Retina (tissue), 1 donor: Measurements from ENCODE around the gene EXTL1.

Source experiments
- DNase-seq: peaks from one replicate; pipeline ENCODE4 v3.0.0-alpha.2; 2016

The EXTL1 gene

DNA sequence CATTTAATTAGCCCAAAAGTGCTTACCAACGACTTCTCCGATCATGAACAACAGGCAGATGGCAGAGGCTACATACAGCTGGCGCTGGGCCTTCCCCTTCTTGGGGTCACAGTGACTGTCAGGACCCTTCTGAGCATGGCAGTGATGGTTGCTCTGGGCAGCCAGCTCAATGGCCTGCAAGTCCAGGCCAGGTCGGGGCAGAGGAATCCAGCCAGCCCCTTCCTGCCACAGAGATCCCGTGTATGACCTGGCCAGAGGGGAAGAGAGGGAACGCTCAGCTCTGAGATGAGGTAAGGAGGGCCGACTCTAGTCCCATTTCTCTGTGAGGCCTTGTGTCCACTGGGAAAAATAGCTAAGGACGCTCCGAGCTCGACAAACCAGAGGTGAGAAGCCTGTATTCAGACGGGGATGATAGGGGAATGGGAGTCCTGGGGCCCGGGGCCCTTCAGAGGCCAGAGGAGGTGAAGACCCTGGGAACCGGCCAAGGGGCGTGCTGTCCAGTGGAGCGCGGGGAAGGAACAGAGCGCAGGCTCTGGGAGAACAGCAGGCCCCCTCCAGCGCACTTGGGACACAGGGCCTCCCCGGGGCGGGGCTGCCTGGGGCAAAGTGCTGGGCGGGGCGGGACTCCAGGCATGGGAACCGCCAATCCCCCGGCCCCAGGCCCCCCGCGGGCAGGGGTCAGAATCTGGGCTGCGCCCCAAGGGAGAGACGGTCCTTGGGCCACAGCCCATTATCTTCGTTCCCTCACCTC lies 23.6 kb downstream of the EXTL1 start:
- DNase-seq = peak; percentile 21

DNA sequence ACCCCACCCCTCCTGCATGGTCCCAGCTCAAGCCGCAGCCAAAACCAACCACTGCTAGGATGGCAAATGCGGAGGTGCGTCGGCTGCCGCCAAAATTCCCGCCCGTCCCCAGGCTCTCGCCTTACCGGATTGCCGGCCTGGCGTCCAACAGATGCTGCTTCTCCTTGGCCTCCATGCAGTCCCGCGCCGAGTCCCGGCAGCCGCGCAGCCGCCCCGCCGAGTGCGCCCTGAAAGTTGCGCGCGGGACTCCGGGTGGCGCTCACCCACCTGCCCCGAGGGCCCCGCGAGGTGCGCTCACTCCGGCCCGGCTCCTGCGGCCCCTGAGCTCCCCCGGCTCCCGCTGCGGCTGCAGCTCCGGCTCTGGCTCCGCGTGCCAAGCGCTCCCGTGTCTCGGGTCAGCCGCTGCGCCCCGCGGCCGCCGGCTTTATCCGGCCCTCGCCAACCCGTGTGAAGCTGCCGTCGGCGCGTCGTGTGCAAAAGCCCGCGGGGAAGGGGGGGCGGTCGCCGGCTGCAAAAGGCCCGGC lies 24.2 kb downstream of the EXTL1 start, which contains the start of gene SLC30A2:
Gene SLC30A2, minus strand, starts transcription at position 397 of the 524 bp plus-strand sequence. Its CDS starts 222 bp downstream, at position 175.
- DNase-seq = peak; percentile 63

DNA sequence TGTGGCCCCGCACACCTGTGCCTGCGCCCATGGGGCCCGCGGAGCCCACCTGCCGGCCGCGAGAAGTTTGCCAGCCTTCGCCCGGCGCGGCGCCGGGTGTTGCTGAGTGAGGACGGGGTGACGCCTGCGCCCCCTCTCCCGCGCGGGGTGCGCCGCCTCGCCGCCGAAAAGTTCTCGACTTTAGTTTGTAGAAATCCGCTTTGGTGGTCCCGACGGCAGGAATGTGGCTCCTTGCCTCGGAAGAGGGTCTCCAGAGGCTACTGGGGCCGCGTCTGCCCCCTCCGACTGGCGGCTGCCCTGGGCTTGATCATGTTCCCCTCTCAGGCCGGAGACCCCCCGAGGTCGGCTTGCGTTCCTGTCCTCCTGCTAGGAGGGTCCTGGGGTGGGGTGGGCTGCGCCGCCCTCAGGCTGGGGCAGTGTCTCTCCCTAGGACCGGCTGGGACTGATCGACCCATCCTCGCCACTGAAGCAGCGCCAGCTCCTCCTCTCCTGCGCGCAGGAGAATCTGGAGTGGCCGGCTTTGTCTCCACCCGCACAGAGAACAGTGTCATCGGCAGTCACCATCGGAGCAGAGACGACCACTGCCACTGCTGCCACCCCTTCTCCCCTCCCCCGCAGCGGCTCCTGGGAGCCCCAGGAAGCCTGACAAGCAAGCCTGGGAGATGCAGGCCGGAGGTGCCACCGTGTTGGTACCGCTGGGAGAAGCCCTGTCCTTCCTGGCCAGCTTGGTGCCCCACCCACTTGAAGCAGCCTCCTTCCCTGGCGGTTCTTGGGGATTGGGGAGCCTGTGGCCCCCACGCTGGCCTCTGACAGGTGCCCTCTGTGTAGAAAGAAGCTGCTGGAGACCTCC lies 24.9 kb downstream of the EXTL1 start:
- DNase-seq = peak; percentile 54

DNA sequence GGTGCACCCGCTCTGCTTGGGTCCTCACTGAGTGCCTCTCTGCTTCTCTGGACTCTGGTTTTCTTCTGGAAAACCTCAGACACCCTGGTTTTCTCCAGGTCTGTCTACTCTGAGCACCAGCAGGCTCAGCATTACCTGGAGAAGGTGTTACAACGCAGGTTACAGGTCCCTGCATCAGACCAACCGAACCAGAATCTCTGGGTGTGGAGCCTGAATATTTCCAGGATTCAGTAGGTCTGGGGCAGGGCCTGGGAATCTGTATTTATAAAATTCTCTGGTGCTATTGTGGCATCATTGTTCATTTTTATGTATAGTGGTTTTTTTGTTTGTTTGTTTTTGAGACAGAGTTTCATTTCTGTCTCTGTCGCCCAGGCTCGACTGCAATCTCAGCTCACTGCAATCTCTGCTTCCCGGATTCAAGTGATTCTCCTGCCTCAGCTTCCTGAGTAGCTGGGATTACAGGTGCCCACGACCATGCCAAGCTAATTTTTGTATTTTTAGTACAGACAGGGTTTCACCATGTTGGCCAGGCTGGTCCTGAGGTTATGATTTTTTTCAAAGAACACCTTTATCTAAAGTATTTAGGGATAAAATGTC lies 25.8 kb downstream of the EXTL1 start:
- DNase-seq = peak; percentile 17

DNA sequence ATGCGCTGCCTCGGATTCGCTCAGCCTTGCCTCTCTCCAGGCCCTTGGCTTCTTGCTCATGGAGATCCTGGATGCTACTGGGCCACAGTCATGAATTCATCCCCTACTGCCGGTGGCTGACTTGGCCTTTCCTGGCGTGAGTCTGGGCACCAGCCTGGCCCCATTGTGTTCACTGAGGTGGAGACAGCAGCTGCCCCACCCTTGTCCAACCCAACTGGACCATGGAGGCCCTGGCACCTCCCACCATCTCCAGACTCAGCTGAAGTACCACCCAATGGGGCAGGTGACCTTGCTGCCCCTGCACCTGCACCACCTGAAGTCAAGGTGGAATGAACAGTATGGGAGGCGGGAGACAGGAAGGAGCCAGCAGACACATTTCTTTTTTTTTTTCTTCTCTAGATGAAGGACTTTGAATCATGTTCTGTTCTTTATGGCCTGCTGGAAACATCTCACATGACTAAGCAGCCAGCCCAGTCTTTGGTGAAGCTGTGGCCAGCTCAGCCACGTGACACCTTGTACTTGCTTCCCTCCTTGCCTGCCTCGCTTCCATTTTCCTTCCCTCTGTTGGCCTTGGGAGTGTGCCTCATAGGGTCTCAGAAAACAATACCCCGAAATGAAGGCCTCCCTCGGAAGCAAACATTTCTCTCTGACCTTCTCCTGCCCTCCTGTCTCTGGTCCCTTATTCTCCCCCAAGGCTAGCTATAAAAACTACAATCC lies 28.1 kb downstream of the EXTL1 start:
- DNase-seq = no peak

DNA sequence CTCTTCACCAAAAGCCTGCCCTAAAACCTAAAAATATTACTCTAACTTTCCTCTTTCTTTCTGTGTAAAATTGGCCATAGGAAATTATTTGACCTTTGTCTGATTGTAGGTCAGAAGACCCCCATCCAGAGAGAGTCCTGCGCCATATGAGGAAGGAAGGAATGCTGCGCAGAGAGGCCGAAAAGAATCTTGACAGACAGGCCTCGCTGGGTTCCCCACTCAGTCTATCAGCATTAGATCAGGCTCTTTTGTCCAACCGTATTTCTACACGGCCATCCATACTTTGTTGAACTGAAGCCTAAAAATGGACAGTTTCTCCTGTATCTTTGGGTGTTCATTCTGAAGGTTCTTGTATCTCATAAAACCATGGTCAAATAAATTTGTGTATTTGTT lies 28.7 kb downstream of the EXTL1 start:
- DNase-seq = no peak

DNA sequence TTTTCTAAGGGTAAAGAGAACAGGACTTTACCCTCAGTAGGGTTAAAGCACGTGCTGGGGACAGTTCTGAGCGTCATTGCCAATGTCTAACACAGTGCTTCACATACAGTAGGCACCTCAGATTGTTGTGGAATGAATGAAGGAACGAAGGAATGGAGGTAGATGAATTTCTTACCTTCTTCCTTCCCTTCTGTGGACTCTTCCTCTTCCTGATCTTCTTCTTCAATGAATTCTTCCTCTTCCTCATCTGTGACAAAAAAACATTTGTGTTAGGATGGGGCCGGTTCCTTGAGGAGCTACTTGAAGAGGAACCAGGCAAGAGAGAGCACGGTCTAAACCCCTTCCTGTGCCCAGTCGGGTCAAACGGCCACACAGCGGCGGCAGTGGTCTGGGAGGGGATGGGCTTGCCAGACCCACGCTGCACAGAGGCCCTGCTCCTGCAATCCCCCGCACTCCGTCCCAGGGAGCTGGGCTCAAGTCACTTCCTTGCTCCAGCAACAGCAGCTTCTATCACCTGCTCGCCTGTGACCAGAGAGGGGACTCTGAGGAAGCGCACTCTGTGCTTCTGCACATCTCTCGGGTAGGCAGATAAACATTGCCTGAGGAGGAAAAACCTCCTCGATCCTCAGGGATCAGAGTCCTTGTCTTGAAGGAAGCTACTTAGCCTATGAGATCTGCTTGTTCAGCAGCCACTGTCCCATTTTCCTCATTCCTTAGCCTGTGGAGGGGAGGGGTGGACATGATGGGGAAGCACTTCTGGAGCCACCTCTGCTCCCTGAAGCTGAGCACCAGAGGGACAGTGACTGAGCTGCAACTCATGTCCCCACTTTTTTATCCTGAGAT lies 32.4 kb downstream of the EXTL1 start:
- peak; percentile 45 for DNase-seq

DNA sequence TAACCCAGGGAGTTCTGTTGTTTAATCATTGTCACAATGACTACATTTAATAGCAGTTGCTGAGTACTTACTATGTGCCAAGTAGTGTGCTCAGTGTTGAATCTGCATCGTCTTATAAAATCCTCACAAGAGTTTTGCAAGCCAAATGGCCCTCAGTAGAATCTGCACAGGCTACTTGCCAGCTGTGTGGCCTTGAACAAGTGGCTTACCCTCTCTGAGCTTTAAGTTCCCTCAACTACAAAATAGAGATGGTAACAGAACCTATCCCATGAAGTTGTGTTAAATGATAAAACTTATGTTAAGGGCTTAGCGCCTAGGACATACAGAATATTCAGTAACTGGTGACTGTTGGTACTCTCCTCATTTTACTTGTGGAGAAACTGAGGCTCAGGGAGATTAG lies 33.5 kb downstream of the EXTL1 start:
- no peak for DNase-seq

DNA sequence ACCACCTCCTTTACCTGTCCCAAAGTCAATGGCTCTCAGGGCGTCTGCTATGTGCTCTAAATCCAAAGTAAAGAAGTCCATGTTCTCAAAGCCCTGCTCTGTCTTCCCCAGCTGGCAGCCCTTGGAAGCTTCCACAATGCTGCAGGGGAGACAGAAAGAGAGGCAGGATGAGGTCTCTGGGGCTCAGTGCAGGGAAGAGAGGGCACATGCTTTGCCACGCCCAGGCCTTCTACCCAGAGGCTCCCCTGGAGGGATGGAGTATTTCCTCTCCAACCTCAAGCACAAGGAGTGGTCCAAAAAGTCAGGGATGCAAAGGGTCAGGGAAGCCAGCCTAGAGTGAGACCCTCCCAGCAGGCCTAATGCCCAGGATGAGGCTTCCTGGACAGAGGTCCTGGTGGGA lies 35.6 kb downstream of the EXTL1 start:
- no peak for DNase-seq

DNA sequence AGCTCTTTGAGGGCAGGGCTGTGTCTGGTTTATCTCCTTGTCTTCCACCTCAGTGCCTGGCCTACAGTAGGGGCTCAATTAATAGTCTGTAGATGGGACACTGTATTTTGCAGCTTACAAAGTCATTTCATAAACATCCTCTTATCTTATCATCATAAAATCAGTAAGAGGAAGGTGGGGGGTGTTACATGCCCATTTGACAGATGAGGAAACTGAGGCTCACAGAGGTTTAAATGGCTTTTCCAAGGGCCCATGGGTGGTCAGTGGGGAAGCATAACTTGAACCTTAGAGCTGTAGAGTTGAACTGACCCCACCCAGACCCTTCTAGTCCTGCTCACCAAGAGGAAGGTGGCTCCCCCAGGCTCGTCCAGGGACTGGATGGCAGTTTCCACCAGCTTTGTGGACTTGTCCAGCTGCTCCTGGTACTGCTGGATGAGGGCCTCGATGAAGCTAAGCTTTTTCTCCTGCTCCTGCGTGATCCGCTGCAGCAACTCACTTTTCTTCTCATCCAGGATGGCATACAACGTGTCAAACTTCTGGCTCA lies 36.5 kb downstream of the EXTL1 start:
- no peak for DNase-seq

DNA sequence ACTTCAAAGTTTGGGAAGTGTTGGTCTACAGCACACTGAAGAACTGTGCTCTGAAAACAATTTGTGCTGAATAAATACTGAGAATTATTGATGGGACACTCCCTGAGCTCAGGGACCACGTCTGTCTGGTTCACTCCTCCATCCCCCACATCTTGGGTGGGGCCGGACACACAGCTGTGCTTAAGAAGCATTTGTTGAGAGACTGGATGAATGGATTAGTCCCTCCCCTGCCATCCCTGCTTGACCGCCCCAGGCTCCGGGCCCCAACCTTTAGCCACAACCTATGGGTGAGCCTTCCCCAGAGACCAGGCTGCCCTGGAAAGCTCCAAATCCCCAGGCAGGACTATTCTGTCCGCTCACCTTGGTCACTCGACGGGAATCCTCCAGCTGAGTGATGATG lies 38.3 kb downstream of the EXTL1 start:
- DNase-seq = no peak

DNA sequence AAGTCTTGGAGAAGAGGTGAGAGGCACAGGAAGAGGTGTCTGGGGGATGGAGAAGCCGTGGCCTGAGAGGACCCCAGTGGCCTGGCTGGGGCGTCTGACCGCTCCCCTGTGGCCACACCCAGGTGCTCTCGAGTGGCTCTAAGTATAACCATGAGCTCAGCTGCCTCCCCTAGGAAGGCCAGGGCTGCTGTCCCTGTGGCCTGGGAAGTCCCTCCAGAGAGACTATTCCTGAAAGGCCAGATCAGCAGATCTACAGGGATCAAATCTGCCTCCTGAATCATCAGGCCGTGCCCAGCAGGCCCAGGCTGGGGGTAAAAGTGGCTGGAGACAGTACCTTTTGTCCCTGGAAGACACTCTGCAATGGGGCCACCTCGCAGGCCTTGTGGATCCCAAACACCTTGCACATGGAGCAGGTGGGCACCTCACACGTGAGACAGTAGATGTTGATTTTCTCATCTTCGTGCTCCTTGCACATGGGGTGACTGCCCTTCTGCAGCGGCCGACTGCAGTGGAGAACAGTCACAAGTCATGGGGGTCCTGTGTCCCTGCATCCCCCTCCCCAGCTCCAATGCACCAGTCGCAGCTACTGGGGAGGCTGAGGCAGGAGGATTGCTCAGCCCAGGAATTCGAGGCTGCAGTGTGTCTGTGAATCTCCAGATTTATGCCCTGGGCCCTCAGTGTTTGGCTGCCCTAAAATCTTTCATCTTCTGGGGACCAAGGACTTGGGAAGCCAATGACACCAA lies 39.4 kb downstream of the EXTL1 start:
- DNase-seq = no peak

DNA sequence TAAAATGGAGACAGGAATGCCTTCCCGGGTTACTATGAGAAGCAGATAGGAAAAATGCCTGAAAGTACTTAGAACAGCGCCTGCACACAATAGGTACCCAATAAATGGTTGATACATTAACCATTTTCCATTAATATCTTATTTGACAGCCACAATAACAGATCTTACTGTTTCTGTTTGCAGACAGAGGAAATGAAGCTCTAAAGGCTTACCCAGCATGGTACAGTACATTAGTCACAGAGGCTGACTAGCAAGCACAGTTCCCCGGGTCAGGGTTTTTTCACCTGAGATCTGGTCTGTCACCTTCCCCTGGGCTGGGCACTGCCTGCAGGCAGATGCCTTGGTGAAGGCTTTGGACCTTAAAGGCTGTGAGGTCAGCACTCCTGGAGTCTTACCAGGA lies 43.0 kb downstream of the EXTL1 start:
- DNase-seq = no peak

DNA sequence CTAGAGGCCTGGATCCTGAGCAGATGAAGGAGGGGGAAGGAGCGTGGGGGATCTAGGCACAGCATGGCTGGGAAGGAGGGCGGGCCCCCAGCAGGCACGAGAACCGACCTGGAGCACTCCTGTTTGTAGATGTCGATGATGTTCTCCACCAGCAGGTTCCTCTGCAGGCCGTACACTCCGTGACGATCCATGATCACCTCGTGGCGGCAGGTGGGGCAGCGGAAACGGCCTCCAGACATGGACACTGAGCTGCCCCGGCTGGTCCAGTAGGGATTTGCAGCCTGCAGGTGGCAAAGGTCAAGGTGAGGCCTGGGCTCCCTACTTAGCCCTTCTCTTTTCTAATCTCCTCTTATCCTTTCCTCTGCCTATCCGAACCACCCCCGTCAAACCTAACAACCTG lies 44.6 kb downstream of the EXTL1 start:
- DNase-seq = no peak

DNA sequence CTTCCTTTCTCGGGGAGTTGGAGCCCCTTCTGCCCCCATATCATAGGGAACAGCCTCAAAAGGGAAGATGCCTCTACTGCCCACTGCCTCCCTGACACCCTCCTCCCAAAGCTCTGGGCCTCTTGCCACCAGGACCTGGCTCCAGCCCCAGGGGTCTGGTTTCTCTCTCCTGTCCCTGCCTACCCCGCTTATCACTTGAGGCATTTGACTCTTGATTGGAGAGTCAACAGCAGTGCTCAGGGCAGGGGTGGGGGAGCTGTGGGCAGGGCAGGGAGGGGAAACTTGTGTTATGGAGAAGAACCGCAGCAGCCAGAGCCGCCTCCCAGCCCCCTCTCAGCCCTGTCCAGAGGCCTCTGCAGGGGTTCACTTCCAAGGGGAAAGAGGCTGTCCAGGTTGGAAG lies 45.3 kb downstream of the EXTL1 start:
- DNase-seq = no peak

DNA sequence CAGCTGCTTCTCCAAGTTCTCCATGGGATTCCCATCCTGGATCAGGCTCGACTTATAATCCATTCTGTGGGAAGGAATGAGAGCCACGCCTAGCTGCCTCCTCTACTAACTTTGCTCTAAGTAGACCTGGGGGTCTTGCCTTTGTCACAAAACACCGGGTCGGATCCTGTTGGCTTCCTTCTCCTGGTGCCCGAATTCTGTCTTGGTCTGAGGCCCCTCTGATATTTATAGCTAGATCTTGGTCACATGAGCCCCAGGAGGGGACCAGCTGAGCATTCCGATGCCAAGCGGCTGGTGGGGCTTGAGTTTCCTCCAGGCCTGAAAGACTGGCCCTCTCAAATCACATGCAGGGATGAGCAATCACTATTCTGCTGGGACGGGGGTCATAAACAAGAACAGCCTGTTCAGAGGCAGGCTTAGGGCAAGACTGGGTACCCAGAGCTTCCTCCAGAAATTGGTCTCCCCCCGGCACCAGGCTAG lies 45.9 kb downstream of the EXTL1 start, which contains the start of gene TRIM63:
Gene TRIM63, minus strand, starts transcription at position 199 of the 480 bp plus-strand sequence. Its CDS starts 136 bp downstream, at position 63.
- peak; percentile 19 for DNase-seq

DNA sequence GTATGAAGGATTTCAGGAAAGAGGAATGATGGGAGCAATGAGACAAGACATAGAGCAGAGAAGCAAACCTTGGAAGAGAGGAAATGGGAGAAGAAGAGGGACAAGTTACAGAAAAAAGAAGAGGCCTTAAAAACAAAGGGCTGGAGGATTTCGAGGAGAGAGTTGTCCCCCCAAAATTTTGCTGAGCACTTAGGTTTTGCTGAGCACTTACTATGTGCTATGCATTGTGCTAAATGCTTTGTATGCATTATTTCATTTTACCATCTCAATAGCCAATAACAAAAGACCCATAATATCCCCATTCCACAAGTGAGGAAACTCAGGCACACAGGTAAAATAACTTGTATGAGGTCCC lies 48.3 kb downstream of the EXTL1 start:
- DNase-seq = no peak

DNA sequence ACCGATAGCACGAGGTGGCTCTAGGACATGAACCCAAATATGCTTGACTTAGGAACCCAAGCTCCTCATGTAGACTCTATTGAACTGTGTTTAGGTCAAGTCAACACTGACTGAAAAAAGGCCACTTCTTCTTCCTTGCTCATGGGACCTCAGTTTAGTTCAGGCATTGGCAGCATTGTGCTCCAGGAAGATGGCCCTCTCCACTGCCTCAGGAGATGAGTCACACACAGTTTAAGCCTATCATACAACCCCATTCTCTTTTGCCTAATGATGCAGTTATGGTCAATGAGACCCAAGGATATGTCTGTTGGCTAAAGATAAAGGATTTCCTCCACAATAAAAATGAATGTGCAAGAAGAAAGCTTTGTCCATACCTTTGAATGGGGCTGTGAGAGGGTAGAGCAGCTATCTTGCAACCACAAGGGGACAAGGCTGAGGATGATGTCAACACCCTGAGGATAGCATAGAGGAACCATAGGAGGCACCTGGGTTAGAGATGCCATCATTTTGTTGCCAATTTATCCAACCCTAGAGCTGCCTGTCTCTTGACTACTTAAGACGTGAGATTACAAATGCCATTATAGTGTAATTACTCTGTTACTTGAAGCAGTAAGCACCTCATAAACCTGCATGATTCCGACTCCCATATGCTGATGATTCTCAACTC lies 48.9 kb downstream of the EXTL1 start:
- DNase-seq = no peak

DNA sequence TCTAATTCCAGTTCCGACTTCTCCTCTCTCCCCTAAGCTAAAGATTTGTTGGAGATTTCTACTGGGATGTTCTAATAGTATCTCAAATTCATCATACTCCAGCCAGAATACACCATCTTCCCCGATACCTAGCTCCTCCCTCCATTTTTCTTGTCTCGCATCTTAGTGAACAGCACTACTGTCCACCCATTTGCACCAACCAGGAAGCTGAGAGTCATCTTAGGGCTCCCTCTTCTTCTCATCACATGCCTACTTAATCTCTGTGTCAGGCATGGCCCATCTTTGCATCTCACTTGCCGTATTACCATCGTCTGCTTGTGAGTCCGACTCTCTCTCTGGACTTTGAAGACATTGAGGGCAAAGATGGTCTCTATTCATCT lies 49.4 kb downstream of the EXTL1 start:
- DNase-seq = no peak

DNA sequence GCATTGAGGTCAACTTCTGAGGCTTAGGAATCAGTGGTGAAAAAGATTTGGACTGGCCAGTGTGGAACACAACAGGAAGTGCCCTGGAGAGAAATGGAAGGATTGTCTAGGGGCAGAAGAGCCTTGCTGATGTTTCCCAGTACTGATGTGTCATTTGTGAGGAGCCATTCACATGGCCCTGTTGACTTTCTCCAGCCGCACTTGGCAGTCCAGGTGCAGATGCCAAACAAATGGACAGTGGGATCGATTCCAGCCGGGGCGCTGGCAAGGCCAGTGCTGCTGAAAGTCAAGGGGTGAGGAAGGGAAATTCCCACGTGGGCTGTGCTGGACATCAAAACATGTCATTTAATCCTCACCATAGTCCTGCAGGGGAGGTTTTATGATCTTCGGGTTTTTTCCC lies 50.7 kb downstream of the EXTL1 start:
- no peak for DNase-seq
